HG03039 (cell line): ENCODE data around the gene DLGAP1.
"Not testable (repeated sequence)": the region's sequence is repeated elsewhere in the genome, so short reads cannot be mapped to it uniquely, and the experiment has no call there.

ENCODE experiments used
- ATAC-seq: cut with Tn5 transposase; IDR thresholded peaks from one replicate; pipeline ENCODE4 v1.9.1; 2021; ENCODE audit warnings: mild to moderate bottlenecking, moderate library complexity; ENCODE audit not compliant: unreplicated experiment

The DLGAP1 gene

DNA sequence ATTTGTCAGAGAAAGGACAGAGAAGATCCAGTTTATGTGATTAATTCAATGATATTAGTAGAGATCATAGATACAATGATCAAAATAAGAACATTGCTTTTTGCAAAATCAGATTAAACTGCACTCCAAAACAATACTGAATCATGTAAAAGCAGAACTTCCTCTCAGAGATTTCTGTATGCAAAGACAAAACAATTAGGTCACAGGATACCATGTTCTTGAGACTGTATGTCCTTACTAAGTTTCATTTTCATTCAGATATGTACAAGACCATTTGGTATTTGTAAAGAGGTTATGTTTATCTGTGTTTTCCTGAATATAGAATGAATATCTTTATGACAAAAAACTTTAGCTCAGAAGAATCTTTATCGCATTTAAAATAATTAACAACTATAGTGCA lies 161.8 kb downstream of the DLGAP1 start:
- no peak for ATAC-seq

DNA sequence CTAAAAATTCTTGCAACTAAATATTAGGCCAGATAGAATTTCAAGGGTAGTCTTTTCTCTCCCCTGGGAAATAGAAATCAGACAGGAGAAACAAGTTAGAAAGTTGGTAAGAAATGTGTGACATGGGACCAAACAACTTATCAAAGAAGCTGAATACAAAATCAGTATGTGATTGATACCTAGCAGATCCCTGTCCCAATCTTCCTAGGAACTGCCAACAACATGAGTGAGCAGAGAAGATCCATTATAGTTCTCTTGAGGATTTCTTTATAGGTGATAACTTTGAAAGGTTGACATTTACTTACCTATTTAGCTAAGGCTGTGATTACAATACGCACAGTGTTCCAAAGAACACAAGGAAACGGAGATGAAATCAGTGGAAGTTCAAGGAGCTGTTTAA lies 162.4 kb downstream of the DLGAP1 start:
- no peak for ATAC-seq

DNA sequence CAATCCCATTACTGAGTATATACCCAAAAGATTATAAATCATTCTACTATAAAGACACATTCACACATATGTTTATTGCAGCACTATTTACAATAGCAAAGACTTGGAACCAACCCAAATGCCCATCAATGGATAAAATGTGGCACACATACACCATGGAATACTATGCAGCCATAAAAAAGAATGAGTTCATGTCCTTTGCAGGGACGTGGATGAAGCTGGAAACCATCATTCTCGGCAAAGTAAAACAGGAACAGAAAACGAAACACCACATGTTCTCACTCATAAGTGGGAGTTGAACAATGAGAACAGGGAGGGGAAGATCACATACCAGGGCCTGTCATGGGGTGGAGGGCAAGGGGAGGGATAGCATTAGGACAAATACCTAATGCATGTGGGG lies 167.8 kb downstream of the DLGAP1 start:
- not testable (repeated sequence) for ATAC-seq

DNA sequence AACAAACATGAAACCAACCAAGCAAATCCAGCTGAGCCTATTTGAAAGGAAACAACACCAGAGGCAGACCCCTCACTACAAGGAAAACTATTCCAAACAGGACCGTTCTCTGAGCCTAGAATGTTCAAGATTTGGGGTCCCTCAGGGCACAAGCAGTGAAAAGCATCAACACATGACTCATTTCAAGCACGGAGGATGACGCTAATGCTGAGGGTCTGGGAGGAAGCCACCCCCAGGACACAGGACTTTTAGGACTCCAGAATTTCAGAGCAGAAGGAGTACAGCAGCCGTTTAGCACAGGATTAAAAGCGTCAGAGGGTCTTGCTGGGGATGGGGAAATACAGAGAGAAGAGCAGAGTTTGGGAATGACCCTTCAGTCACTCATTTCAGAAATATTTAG lies 168.9 kb downstream of the DLGAP1 start:
- no peak for ATAC-seq

DNA sequence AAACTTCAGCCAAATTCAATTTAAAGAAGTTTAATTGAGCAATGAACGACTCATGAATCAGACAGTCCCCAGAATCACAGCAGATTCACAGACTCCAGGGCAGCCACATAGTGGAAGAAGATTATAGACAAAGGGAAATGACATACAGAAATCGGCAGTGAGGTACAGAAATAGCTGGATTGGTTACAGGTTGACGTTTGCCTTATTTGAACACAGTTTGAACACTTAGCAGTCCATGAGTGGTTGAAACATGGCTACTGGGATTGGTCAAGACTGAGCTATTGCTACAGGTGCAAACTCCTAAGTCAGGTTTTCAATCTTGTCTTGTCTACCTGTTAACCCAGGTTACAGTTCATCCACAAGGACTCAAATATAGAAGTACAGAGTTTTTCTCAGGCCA lies 169.6 kb downstream of the DLGAP1 start:
- no peak for ATAC-seq

DNA sequence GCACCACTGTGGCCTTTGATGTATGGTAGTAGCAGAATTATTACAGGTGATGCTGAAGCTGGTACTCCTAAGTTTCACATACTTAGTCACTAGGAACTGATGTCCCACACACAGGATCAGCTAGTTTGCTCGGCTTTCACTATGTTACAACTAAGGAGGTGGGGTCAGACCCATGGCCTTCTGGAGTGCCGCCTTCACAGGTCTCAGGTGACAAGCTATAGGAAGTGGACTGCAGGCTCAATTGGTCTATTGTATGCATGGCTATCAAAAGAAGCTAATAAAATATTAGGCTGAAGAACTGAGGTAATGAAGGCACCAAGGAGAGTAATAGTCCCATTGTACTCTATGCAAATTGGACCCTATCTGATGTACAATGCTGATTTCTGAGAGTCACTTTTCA lies 170.6 kb downstream of the DLGAP1 start:
- no peak for ATAC-seq

DNA sequence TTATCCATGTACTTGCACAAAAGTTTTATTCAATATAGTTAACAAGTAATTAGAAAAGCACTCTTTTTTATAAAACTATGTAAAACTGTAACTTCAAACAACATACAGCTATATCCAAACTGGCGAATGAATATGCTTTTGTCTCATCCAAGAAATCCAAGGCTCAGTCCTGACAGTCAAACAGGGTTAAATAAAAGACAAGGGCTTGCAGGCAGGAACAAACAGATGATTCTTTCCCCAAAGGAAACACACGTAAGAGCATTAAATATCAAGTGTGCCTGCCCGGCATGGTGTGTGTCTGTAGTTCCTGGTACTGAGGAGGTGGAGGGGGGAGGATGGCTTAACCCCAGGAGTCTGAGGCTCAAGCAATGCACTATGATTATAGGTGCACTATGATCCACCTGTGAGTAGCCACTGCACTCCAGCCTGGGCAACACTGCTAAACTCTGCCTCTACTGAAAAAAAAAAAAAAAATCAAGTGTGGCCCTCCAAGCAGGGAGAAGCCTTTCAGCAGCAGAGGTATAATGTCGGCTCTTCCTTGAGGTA lies 171.3 kb downstream of the DLGAP1 start:
- ATAC-seq = no peak

DNA sequence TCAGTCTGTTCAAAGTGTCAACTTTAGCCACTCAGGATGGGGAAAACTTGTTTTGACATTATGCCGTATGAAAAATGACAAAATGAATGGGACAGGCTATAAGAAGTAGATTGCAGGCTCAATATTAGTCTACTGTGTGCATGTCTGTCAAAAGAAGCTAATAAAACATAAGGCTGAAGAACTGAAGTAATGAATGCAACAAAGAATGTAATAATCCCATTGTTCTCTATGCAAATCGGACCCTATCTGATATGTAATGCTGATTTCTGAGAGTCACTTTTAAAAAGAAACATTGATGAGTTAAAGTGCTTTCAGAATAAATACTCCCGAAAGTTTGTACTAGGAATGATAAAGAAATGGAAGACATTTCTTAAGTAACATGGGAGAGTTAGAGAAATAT lies 172.2 kb downstream of the DLGAP1 start:
- no peak for ATAC-seq

DNA sequence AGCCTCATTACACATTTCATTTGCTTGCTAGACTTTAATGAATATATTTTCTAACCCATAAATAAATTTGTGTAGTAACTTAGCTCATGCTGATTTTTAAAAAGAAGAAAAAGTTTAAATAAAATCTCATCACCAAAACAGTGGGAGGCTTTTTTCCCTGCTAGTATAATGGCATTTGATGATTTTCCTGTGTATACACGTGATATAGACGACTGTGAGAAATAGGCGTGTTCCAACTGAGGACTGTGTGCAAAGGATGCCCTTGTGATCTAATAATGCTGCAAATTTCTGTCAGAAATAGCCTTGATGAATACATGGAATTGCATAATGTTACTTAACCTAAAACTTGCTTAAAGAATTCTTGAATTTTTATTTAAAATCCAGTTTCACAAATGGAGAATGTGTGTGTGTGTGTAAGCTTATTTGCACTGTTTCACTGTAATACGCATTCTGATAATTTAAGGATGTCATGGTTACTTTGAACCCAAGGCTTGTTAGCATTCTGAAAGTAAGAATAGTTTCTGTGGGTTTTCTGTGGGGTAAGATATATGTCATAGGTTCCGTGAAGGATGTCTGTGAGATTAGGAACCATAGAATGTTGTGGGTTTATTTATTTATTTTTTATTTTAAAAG lies 178.0 kb downstream of the DLGAP1 start:
- ATAC-seq = no peak

DNA sequence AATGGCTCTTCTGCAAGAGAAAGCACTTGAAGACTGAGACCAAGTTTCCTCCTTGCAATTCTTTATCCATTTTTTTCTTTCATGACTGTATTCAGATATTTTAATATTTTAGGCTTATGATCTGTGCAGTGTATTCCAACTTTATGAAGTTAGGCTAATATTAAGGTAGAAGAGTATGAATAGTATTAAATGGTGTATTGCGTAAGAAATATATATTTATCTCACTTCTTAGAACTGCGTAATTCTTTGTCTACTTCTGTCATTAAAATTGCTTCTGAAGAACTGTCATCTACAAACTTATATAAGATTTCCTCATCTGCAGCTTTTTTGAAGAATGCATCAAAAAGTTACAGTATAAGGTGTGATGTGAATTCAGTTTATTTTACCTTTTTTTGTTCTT lies 183.2 kb downstream of the DLGAP1 start:
- no peak for ATAC-seq

DNA sequence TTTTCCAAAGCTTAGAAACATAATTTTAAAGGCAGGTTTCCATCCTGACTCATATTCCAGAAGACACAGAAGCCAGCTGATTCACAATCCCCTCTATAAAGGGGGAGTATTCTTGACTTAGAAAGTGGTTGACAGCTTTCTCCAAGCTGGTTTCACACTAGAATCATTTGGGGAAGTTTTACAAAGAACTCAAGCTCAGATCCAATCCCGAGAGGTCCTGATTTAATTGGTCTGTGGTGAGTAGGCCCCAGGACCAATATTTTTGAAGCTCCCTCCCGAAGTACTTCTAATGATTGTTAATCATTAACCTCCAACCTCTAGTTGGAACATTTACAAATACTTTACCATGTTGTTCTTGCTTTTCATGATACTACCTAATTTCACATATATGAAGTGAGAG lies 184.1 kb downstream of the DLGAP1 start:
- ATAC-seq = no peak

DNA sequence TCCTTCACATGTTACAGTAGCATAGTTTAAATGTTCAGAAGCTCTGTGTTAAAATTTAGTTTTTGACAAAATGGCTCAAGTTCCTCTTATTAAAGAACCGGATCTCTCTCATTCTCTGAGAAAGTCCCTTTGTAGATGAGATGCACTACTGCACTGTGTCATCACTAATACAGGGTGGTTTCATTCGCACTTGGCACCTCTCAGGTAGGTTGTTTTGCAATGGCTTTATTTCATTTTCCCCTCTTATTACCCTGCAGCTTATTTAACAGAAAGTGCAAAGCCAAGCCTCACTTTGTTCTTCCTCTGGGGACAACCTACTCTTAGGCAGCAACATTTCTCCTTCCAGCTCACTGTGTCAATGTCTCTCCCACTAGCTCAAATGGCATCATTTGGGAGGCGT lies 185.1 kb downstream of the DLGAP1 start:
- ATAC-seq = no peak

DNA sequence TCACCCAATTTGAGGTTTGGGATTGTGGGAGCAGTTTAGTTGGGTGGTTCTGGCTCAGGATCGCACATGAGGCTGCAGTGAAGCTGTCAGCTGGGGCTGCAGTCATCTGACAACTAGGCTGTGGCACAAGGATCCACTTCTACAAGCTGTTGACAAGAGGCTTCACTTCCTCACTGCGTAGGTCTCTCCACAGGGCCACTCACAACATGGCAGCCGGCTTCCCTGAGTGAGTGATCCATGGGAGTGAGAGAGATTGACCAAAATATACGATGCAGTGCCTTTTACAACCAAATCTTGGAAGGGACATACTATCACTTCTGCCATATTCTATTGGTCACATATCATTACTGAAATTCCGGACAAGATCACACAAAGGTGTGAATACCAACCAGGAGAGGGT lies 187.5 kb downstream of the DLGAP1 start:
- no peak for ATAC-seq

DNA sequence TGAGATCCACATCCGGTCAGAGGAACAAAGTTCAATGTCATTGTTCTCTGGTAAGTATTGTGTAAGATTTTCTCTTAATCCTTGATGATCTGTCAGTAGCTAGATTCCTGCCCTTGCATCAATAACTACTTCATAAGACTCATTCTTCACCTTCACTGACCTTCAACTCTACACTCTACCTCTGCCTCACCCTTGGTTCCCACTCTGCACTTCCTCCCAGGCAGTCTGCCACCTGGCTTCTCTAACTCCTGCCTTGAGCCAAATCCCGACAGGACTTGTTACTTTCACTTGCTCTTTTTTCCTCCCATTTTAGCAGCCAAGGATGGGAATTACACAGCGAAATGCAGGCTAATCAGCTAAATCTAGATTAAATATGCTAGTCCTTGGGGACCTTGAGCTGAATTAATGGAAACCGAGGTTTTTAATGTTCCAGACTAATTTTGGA lies 190.7 kb downstream of the DLGAP1 start:
- ATAC-seq = no peak

DNA sequence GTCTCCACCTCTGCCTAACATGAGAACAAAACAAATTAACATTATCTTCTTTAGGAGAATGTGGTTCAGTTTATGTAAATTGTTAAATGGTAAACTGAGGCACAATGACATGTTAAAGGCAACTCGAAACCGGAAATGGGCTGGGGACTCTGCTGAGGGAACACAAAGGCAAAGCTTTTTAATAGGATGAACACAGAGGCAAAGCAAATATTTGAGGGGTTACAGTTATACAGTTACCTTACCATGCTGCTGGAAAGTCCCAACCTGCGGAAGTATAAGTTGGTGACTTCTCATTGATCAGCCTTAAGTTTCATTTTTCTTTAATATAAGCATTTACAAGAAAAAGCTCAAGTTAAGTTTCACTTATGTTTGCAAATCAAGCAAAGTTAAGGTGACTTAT lies 195.0 kb downstream of the DLGAP1 start:
- ATAC-seq = no peak

DNA sequence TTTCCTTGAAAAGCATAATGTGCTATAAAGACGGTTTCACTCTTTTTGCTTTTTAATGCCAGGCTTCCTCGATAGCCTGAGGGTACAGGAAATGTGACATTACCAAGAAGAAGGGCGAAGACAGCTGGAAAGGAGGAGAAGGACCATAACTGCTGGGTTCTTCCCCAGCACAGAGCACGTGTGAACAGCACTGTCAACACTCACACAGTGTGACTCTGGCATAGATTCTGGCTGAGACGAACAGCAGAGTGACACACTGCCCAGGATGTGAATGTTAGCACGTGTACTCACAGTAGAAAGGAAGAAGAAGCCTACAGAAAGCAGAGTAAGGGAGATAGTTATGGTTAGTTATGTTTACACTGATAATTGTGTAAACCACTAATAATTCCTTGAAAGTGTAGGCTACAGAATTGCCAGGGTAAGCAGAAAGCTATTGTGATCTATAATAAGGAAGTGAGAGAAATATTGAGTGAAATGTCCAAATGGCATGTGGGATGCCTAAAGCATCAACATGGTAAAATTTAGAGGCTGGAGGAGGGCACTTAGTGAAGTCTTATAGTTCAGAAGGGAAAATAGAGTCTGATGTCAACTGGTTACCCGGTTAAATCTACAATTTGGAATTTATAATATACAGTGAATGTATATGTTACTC lies 198.2 kb downstream of the DLGAP1 start:
- ATAC-seq = no peak

DNA sequence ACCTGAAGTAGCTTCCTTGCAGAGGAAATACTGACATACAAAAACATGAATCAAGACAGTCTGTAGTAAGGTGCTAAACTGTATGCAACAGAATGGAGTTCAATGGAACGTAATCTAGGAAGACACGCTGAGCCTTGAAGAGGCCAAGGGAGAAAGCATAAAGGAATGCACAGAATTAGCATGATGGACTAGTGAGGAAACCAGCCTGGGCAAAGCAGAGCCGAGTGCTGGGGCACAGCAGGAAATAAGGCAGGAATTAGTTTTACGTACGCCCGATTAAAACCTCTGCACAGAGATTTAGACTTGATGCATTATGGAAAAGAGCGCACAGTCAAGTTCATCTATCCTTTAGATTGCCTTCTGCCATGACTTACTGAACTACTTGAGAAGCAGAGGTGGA lies 200.3 kb downstream of the DLGAP1 start:
- ATAC-seq = no peak

DNA sequence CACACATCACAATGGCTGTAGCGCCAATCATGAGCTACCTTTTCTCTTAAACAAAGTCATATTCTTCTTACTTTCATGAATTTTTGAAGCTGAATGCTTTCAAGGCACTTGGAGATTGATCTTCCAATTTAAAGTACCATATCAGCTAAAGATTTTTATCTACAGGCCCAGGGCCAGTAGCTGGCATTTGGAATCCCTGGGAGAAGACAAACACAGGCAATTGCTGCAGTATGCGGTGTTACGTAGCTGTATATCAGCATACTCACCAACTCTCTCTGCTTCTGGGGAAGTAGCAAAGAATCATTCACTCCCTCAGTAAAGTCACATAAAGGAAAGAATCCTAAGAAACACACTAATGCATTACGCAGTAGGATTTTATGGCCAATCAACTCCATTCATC lies 202.3 kb downstream of the DLGAP1 start:
- ATAC-seq = no peak

DNA sequence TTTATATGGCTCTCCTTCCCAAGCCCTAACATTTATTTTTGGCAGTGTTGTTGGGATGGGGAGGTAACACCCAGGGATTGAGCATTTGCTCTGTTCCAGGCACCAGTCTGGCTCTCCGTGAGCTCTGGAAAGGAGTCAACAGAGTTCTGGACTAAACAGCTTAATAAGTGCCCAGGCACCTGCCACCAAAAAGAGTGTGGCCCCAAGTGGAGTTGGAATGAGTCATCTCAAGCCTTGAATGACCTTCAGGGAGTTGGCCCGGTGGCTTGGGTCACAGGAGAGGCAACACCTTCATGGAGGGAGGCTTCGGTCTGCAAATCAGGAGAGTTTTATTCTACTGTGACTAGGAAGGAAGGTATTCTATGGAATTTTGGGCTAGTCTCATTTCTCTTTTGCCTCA lies 203.2 kb downstream of the DLGAP1 start:
- no peak for ATAC-seq

DNA sequence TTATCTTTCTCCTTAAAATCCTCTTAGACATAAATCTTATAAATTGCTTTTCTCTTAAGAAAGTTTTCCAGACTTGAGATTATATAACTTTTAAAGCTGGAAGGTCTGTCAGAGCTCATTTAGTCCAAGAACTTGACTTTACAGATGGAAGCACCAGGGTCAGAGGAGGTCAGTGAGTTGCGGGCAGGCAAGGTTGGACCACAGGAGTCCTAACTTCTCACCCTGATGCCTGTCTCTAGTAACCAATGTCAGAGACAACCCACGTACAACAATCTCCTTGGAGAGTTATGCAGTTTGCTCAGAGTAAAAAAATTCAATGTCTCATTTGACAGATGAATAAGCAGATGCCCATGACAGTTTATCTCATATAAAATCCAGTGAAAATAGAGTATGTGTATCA lies 203.9 kb downstream of the DLGAP1 start:
- no peak for ATAC-seq

DNA sequence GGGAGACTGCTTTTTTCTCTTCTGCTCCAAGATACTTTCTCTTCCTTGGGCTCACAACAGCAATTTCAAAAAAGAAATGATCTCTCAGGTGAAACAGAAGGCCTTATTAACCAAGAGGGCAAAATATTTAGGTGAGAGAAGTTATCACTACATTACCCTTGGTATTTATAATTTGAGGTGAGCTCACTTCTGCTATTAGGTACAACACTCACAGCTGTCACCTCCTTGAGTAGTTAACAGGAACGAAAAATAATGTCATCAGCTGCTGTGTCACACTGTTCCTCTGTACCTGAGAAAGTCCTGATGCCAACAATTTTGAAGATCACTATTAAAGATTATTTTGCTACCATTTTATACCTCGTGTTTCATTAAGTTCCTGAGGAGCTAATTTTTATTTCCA lies 205.0 kb downstream of the DLGAP1 start:
- no peak for ATAC-seq

DNA sequence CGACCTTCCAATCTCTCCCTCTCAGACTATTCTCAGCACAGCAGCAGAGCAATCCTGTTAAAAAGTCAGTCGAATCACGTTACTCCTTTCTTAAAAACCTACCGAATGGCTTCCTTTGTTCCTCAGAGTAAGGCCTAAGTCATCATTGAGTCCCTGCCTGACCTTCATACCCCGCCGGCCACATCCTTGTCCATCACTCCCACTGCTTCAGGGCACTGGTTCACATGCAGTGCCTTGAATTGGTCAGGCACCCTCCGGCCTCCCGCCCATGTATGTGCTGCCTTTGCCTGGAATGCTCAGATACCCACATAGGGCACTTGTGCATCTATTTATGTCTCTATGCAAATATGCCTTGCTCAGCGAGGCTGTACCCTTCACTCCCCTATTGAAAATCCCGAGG lies 206.4 kb downstream of the DLGAP1 start:
- no peak for ATAC-seq

DNA sequence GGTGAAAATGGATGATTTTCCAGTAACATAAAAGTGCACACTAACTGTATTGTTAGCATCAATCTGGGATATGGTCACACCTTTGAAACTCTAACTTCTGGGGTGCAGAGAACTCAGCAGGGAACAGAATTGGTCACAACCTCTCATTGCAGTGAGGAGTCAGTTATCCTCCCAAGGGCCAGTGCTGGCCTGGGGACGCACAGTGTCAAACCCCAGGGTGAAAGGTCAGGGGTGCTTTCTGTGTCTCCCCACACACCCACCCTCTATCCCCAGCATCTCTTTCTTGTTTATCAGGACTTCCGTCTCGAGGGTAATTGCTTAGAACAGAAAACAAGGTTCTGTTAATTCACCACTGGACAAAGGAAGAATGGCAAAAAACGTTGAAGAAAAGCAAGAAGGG lies 208.7 kb downstream of the DLGAP1 start:
- ATAC-seq = no peak
